OCI-LY3 (cell line): ENCODE measurements around the gene EFCAB11.

Source experiments
- H2AFZ ChIP-seq: fragments of 200-600, 300-600 bp; shearing (Covaris generic); 2 replicates; pipeline ENCODE4 v1.6.0; 2014; ENCODE audit warnings: antibody characterized with exemption, low read depth, low read length
- H3K27ac ChIP-seq: fragments of 200-600, 300-600 bp; sonication (generic); 2 replicates; pipeline ENCODE4 v1.5.1; 2014; ENCODE audit warnings: mild to moderate bottlenecking, low read length, moderate library complexity, mixed read lengths
- H3K27me3 ChIP-seq: fragments of 200-600, 300-600 bp; sonication (generic); 2 replicates; pipeline ENCODE4 v1.6.1; 2014; ENCODE audit warnings: low read depth, low read length, mixed read lengths
- H3K36me3 ChIP-seq: fragments of 200-600, 300-600 bp; sonication (generic); replicated peaks from 2 replicates; pipeline ENCODE3; 2014; ENCODE audit warnings: low read depth, low read length, mixed read lengths
- H3K4me1 ChIP-seq: fragments of 300-600, 200-600 bp; sonication (generic); 2 replicates; pipeline ENCODE4 v1.6.1; 2014; ENCODE audit warnings: low read length, mixed read lengths
- H3K4me2 ChIP-seq: fragments of 200-600, 300-600 bp; sonication (generic); 2 replicates; pipeline ENCODE4 v1.6.1; 2014; ENCODE audit warnings: low read length, mixed read lengths
- H3K4me3 ChIP-seq: fragments of 300-600, 200-600 bp; sonication (generic); 2 replicates; pipeline ENCODE4 v1.5.1; 2014; ENCODE audit warnings: antibody characterized with exemption, mild to moderate bottlenecking, low read length, moderate library complexity
- H3K79me2 ChIP-seq: fragments of 300-600, 200-600 bp; shearing (Covaris generic); 2 replicates; pipeline ENCODE4 v1.6.1; 2014; ENCODE audit warnings: mild to moderate bottlenecking, low read length, mixed read lengths
- H3K9ac ChIP-seq: fragments of 300-600, 200-600 bp; shearing (Covaris generic); 2 replicates; pipeline ENCODE4 v1.6.0; 2014; ENCODE audit warnings: mild to moderate bottlenecking, low read length, moderate library complexity
- H3K9me3 ChIP-seq: fragments of 200-600, 300-600 bp; shearing (Covaris generic); 2 replicates; pipeline ENCODE4 v1.6.1; 2014; ENCODE audit warnings: low read length, mixed read lengths; ENCODE audit not compliant: insufficient read depth
- H4K20me1 ChIP-seq: fragments of 200-600, 300-600 bp; sonication (generic); 2 replicates; pipeline ENCODE4 v1.6.1; 2016; ENCODE audit warnings: low read length, mixed read lengths; ENCODE audit not compliant: insufficient read depth
- EZH2phosphoT487 ChIP-seq: fragments of 200-600 bp; shearing (Covaris generic); IDR thresholded peaks from 2 replicates; pipeline ENCODE4 v1.6.1; 2018; ENCODE audit warnings: antibody characterized with exemption, mixed run types, low read depth
- TF ChIP-seq, protein P1 (sequence below): fragments of 200-600, 300-600 bp; sonication (generic); IDR thresholded peaks from 2 replicates; pipeline ENCODE4 v1.5.1; 2014; ENCODE audit warnings: antibody characterized with exemption, low read length, low read depth

The EFCAB11 gene

DNA sequence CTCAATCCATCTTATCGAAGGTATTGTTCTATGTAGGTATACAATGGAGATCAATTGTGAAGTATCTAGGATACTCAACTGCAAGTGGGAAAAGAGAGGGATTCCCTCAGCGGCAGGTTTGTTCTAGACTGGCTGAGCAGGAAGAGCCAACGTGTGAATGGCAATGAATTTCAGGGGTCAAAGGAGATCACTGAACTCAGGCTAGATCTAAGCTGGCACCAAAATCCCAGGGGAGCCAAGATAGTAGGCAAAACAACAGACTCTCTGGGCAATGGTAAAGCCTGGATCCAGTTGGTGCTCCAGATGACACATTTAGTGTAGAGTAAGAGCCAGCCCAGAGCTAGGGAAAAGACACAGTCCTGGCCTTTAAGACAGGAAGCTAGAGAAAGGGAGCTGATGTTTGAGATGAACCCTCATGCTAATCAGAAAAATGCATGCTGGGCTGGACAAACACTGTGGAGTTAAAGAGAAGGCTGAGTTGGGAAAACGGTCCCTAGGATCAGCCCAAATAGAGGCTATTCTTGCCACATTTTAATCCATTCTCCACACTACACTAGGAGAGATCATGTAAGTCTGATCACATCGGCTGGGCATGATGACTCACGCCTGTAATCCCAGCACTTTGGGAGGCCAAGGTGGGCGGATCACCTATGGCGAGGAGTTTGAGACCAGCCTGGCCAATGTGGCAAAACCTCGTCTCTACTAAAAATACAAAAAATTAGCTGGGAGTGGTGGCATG lies 45.6 kb downstream of the EFCAB11 start:
- no peak overlapping the region for H3K4me2 ChIP-seq

GRCh38 chr14:89907655-89908054 lies 46.9 kb downstream of the EFCAB11 start:
- H3K4me1 ChIP-seq = no peaks in the 10 kb centered on the region
- no peak overlapping the region for H3K4me3 ChIP-seq
- no peaks in the 10 kb centered on the region for H3K27me3 ChIP-seq
- no peak for TF ChIP-seq EZH2phosphoT487
- TF ChIP-seq, protein P1, sequence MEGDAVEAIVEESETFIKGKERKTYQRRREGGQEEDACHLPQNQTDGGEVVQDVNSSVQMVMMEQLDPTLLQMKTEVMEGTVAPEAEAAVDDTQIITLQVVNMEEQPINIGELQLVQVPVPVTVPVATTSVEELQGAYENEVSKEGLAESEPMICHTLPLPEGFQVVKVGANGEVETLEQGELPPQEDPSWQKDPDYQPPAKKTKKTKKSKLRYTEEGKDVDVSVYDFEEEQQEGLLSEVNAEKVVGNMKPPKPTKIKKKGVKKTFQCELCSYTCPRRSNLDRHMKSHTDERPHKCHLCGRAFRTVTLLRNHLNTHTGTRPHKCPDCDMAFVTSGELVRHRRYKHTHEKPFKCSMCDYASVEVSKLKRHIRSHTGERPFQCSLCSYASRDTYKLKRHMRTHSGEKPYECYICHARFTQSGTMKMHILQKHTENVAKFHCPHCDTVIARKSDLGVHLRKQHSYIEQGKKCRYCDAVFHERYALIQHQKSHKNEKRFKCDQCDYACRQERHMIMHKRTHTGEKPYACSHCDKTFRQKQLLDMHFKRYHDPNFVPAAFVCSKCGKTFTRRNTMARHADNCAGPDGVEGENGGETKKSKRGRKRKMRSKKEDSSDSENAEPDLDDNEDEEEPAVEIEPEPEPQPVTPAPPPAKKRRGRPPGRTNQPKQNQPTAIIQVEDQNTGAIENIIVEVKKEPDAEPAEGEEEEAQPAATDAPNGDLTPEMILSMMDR = no peak
- H3K4me2 ChIP-seq = no peak overlapping the region
- no peaks in the 10 kb centered on the region for H3K79me2 ChIP-seq
- no peak overlapping the region for H3K27ac ChIP-seq
- no peaks in the 10 kb centered on the region for H4K20me1 ChIP-seq
- no peak overlapping the region for H3K9ac ChIP-seq
- no peaks in the 10 kb centered on the region for H3K9me3 ChIP-seq
- no peaks in the 10 kb centered on the region for H3K36me3 ChIP-seq
- no peak overlapping the region for H2AFZ ChIP-seq

More for the DNA sequence above, 45.6 kb downstream of the EFCAB11 start:
- Histone ChIP-seq H3K9me3 (no peaks in the 10 kb centered on the region), H3K79me2 (no peaks in the 10 kb centered on the region), H3K27ac (no peak overlapping the region), H2AFZ (no peak overlapping the region), H4K20me1 (no peaks in the 10 kb centered on the region), H3K4me3 (no peak overlapping the region), H3K27me3 (no peaks in the 10 kb centered on the region), H3K4me1 (no peaks in the 10 kb centered on the region), H3K36me3 (no peaks in the 10 kb centered on the region), H3K9ac (no peak overlapping the region)
- TF ChIP-seq EZH2phosphoT487 = no peak
- TF ChIP-seq, protein P1 = no peak

DNA sequence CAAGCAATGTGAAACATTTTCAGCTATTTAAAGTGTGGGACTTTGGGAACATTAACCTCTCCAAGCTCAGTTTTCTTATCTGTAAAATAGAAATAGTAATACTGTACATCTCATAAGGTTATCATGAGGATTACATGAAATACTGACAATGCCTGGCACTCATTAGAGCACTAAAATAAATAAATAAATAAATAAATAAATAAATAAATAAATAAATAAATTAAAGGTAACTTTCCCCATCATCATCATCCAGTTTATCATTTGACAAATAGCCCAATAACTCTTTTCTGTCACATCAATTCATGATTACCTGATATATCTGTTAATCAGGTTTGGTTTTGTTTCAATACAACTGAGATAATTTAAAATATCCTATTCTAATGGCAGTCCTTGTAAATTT lies 48.5 kb downstream of the EFCAB11 start:
- Histone ChIP-seq H2AFZ (no peak overlapping the region), H3K27me3 (no peaks in the 10 kb centered on the region), H3K36me3 (no peaks in the 10 kb centered on the region), H4K20me1 (no peaks in the 10 kb centered on the region), H3K27ac (no peak overlapping the region), H3K4me1 (no peaks in the 10 kb centered on the region), H3K4me3 (no peak overlapping the region), H3K9ac (no peak overlapping the region), H3K79me2 (no peaks in the 10 kb centered on the region), H3K4me2 (no peak overlapping the region), H3K9me3 (no peaks in the 10 kb centered on the region)
- no peak for TF ChIP-seq EZH2phosphoT487
- TF ChIP-seq, protein P1 = no peak

- H3K4me2 ChIP-seq = no peak overlapping the region
- H2AFZ ChIP-seq = no peak overlapping the region
- H3K9ac ChIP-seq = no peak overlapping the region
- no peaks in the 10 kb centered on the region for H3K9me3 ChIP-seq
- H3K4me1 ChIP-seq = no peaks in the 10 kb centered on the region
- no peak overlapping the region for H3K4me3 ChIP-seq
- no peaks in the 10 kb centered on the region for H4K20me1 ChIP-seq
- H3K27me3 ChIP-seq = no peaks in the 10 kb centered on the region
- TF ChIP-seq, protein P1 = no peak
- TF ChIP-seq EZH2phosphoT487 = no peak
- no peaks in the 10 kb centered on the region for H3K79me2 ChIP-seq
- H3K27ac ChIP-seq = no peak overlapping the region
- no peaks in the 10 kb centered on the region for H3K36me3 ChIP-seq
Observed at GRCh38 chr14:89903340-89903952, 51.1 kb downstream of the EFCAB11 start.
